GM15510 (cell line): ENCODE data around the gene GALNTL6.

Experiments used
- POLR2A ChIP-seq: IDR thresholded peaks from 3 replicates; pipeline ENCODE4 v1.6.1; 2011; ENCODE audit warnings: borderline replicate concordance; ENCODE audit not compliant: insufficient read length; ENCODE audit errors: extremely low read depth

GALNTL6 gene

GRCh38 chr4:172787111-172787510 is 973.9 kb downstream of the GALNTL6 start:
- TF ChIP-seq POLR2A: no peak

GRCh38 chr4:172791841-172792240 is 978.6 kb downstream of the GALNTL6 start:
- TF ChIP-seq POLR2A: no peak

GRCh38 chr4:172793565-172794306 is 980.5 kb downstream of the GALNTL6 start:
- TF ChIP-seq POLR2A: no peak

- no peak for TF ChIP-seq POLR2A
Measured at GRCh38 chr4:172794307-172794703, 981.1 kb downstream of the GALNTL6 start.

- no peak for TF ChIP-seq POLR2A
Measured at GRCh38 chr4:172802032-172802431, 988.8 kb downstream of the GALNTL6 start.

GRCh38 chr4:172806841-172807240 is 993.6 kb downstream of the GALNTL6 start:
- TF ChIP-seq POLR2A: no peak

GRCh38 chr4:172808196-172808595 is 995.0 kb downstream of the GALNTL6 start:
- no peak for TF ChIP-seq POLR2A

GRCh38 chr4:172809319-172809718 is 996.1 kb downstream of the GALNTL6 start:
- no peak for TF ChIP-seq POLR2A

- TF ChIP-seq POLR2A: no peak
Measured at GRCh38 chr4:172813359-172813923, 1000.2 kb downstream of the GALNTL6 start.

GRCh38 chr4:172815499-172816164 is 1002.4 kb downstream of the GALNTL6 start:
- no peak for TF ChIP-seq POLR2A

GRCh38 chr4:172818901-172819300 is 1005.7 kb downstream of the GALNTL6 start:
- TF ChIP-seq POLR2A: no peak

- no peak for TF ChIP-seq POLR2A
Measured at GRCh38 chr4:172819353-172819752, 1006.1 kb downstream of the GALNTL6 start.

- TF ChIP-seq POLR2A: no peak
Measured at GRCh38 chr4:172822331-172822730, 1009.1 kb downstream of the GALNTL6 start.

- TF ChIP-seq POLR2A: no peak
Measured at GRCh38 chr4:172826346-172826745, 1013.1 kb downstream of the GALNTL6 start.

- no peak for TF ChIP-seq POLR2A
Measured at GRCh38 chr4:172826861-172827260, 1013.7 kb downstream of the GALNTL6 start.

- TF ChIP-seq POLR2A: no peak
Measured at GRCh38 chr4:172830295-172830764, 1017.1 kb downstream of the GALNTL6 start.

GRCh38 chr4:172836661-172837060 is 1023.5 kb downstream of the GALNTL6 start:
- TF ChIP-seq POLR2A: no peak

GRCh38 chr4:172838111-172838510 is 1024.9 kb downstream of the GALNTL6 start:
- no peak for TF ChIP-seq POLR2A
